HUDEP-2 (cell line): ENCODE results near the gene TXN2.
"Not testable (repeated sequence)": the region's sequence is repeated elsewhere in the genome, so short reads cannot be mapped to it uniquely, and the experiment has no call there.

Experiments
- DNase-seq, 76 experiments: peaks; one replicate each; lab custom pipeline; 2025; ENCODE audit not compliant: unreplicated experiment in 76 of 76; lab: John Stamatoyannopoulos, UW

Gene TXN2

DNA sequence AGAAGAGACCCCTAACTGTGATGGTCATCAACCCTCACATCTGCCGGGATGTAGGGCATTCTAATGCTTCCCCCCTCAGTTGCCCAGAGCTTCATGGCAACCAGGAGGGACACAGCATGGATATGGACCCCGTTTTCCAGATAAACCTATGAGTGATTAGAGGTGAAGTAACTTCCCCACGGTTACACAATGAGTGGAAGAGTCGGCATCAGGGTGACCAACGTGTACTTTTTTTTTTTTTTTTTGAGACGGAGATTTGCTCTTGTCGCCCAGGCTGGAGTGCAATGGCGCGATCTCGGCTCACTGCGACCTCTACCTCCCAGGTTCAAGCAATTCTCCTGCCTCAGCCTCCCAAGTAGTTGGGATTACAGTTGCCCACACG is 25.0 kb downstream of the TXN2 start:
- no peak for DNase-seq

- DNase-seq = peak in 2 of 76 experiments; percentile 4 to 32
Observed at GRCh38 chr22:36455571-36456463, 25.6 kb downstream of the TXN2 start.

- peak in 75 of 76 experiments; percentile 17 to 93 (median 84) for DNase-seq
Observed at GRCh38 chr22:36454916-36455570, 26.4 kb downstream of the TXN2 start.

DNA sequence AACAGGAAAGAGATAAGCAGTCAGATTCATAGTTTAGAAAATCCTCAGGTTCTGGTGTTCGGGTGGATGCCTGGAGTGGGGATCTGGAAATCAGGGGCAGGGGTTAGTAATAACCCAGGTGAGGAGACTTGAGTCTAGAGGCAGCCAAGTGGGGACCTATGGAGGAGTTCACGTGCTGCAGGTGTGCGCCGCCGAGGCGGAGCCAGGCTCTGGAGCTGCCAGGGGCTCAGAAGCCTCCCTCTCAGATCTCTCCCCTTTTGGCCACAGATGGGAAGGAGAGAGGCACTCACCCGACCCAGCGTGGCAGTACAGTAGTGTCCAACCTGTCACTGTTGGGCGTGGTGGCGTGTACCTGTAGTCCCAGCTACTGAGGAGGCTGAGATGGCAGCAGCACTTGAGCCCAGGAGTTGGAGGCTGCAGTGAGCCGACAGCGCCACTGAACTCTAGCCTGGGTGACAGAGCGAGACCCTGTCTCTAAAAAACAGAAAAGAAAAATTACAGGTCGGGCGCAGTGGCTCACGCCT is 27.5 kb downstream of the TXN2 start:
- DNase-seq = no peak

GRCh38 chr22:36452978-36453607 is 28.3 kb downstream of the TXN2 start:
- DNase-seq = not testable (repeated sequence)

GRCh38 chr22:36452250-36452977 is 29.0 kb downstream of the TXN2 start:
- no peak for DNase-seq

DNA sequence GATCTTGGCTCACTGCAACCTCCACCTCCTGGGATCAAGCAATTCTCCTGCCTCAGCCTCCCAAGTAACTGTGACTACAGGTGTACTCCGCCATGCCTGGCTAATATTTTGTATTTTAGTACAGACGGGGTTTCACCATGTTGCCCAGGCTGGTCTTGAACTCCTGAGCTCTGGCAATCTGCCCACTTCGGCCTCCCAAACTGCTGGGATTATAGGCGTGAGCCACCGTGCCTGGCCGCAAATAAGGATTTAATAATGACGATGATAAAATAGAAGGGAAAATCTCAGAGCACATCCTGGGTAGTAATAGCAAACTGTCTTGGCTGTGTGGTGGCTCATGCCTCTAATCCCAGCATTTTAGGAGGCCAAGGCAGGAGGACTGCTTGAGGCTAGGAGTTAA is 30.5 kb downstream of the TXN2 start:
- not testable (repeated sequence) for DNase-seq

DNA sequence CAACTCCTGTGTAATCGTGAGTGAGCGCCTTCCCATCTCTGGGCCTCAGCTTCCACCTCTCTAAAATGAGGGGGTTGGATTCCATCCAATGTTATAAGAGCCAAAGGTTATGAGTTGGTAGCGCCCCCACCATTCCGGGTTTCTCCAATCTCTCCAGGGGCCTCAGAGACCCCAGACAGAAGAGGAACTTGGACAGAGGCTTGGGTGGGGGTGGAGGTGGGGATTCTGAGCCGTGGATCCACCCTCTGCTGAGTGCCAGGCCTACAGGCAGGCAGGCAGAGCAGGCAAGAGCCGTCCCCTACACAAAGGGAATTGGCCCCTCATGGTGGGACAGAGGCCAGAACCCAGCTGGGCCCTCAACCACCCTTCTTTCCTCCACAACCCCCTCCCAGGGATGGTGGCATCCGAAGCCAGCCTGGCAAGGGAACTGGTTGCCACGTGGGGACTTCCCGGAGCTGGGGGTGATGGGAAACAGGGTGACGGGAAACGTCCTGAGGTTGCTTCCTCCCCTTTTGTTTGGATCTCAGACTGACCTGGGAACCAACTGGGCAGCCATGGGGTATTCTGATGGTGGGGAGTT is 31.8 kb downstream of the TXN2 start:
- no peak for DNase-seq

- DNase-seq = no peak
Observed at GRCh38 chr22:36447632-36448031, 33.8 kb downstream of the TXN2 start.

GRCh38 chr22:36445158-36445668 is 36.2 kb downstream of the TXN2 start:
- DNase-seq = no peak

DNA sequence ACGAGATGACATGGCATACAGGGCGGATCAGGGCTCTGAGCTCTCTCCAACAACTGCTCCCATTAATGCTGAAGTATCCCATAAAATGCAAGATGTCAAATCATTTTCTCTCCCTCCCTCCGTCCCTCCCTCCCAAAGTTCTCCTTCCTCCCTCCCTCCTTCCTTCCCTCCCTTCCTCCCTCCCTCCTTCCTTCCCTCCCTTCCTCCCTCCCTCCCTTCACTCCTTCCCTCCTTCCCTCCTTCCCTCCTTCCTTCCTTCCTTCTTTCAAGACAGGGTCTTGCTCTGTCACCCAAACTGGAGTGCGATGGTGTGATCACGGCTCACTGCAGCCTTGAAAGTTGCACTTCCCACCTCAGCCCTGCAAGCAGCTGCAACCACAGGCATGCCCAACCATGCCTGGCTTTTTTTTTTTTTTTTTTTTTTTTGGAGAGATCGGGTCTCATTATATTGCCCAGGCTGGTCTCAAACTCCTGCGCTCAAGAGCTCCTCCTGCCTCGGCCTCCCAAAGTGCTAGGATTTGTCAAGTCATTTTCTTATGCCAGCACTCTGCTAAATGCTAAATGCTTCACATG is 38.2 kb downstream of the TXN2 start:
- no peak for DNase-seq

DNA sequence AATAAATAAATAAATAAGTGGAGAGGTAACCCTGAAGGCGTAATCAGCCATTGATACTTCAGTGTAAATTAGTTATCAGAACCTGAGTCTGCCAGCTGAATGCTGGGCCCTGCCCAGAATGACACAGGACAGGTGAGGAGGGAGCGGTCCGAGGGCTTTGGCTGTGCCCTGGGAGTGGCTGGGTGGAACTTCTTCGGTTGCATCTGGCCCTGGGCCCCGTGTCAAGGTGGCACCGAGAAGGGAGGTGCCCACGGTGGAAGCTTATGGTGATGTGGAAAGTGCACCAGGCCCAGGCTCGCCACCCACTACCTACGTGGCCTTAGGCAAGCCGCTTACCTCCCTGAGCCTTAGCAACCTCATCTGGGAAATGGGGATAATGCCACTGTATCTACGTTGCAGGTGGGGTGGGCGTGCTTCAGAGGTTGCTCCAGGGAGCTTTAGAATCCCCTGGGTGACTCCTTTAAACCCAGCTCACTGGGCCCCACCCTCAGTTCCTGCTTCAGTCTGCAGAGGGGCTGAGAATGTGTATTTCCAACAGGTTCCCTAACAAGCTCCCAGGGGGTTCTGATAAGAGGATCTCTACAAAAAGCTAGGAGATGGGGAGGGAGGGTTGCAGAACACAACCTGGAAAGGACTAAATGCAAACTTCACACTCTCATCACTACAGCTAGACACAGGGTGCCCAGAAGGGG is 38.8 kb downstream of the TXN2 start:
- no peak for DNase-seq

- DNase-seq = no peak
Observed at GRCh38 chr22:36440429-36441002, 40.9 kb downstream of the TXN2 start.

- DNase-seq = no peak
Observed at GRCh38 chr22:36439481-36440271, 41.8 kb downstream of the TXN2 start.

DNA sequence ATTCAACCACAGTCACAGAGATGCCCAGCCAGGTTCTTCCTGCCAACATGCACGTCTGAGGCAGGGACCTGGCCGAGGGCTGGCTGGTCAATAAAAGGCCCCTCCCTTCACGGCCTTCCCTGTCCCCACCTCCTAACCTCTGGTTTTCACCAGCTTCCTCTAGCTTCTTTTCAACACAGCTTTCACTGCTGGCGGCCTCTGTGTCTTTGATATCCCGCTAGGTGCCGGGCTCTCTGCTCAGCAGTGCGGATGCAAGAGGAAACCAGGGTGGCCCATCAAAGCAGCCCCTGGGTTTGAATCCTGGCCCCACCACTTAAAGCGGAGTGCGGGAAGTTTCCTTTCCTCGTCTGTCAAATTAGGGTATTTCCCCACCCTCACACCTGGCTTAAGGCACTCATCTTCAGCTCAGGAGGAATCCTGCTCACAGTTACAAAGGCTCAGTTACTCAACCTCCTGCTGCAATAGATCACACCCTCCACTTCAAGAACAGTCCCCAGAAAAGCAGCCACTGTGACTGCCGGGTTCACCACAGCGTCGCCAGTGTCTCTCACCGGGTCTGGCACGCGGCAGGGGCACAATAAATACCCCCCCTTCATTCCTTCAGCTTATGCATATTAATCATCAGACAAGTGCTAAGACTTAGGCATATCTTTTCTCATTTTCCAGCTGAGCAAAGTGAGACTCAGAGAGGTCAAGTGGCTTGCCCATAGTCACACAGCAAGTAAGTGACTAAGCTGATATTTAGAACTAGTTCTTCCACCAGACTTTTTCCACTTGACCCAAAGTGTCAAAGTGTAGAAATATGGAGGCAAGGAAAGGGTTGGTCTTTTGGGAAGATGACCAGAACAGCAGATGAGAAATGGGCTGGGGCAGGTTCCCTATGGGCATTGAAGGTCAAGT is 45.7 kb downstream of the TXN2 start:
- no peak for DNase-seq

DNA sequence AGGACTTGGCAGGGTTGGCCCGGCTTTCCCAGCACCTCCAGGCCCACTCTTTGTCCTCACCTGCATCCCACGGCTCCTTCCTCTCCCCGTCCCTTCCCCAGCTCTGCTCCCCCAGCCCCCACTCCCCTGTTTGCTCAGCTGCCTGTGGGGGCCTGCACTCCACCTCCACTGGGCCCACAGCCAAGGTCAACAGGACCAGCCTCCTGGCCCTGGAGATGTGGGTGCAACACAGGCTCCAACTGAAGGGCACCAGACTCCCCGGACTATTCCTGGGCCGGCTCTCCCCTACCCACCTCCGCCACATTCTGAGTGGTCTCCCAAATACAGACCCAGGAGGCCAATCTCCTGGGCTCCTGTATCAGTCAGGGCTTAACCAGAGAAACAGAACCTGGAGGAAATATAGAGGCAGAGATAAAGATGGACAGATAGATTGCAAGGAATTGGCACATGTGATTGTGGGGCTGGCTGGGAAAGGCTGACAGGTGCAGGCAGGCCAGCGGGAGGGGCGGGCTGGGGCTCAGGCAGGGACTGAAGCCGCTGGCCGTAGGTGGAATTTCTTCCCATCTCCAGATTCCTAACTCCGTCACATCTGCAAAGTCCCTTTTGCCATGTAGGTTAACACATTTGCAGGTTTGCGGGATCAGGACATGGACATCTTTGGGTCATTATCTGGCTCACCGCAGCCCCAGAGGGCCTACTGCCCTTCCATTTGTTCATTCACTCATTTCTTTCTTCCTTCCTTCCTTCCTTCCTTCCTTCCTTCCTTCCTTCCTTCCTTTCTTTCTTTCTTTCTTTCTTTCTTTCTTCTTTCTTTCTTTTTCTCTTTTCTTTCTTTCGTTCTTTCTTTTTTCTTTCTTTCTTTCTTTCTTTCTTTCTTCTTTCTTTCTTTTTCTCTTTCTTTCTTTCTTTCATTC is 47.9 kb downstream of the TXN2 start:
- DNase-seq = no peak
